Loucy (cell line): ENCODE measurements around the gene TOP1.

ENCODE experiments used
- CTCF ChIP-seq: fragments of 200-600 bp; sonication (generic); conservative IDR thresholded peaks from 2 replicates; pipeline ENCODE4 v1.5.1; 2014; ENCODE audit warnings: mild to moderate bottlenecking, antibody characterized with exemption, low read length
- EZH2phosphoT487 ChIP-seq: fragments of 200-600 bp; IDR thresholded peaks from 2 replicates; pipeline ENCODE4 v1.6.1; 2018; ENCODE audit warnings: antibody characterized with exemption, mild to moderate bottlenecking, moderate library complexity, borderline replicate concordance

- TF ChIP-seq CTCF (peak; percentile 91), EZH2phosphoT487 (no peak)
Measured at GRCh38 chr20:41135187-41135887, 106.7 kb downstream of the TOP1 start.
